HG03039 (cell line): Measurements from ENCODE around the gene SIM2.

Experiments used
- ATAC-seq: cut with Tn5 transposase; IDR thresholded peaks from one replicate; pipeline ENCODE4 v1.9.1; 2021; ENCODE audit warnings: mild to moderate bottlenecking, moderate library complexity; ENCODE audit not compliant: unreplicated experiment

The SIM2 gene

DNA sequence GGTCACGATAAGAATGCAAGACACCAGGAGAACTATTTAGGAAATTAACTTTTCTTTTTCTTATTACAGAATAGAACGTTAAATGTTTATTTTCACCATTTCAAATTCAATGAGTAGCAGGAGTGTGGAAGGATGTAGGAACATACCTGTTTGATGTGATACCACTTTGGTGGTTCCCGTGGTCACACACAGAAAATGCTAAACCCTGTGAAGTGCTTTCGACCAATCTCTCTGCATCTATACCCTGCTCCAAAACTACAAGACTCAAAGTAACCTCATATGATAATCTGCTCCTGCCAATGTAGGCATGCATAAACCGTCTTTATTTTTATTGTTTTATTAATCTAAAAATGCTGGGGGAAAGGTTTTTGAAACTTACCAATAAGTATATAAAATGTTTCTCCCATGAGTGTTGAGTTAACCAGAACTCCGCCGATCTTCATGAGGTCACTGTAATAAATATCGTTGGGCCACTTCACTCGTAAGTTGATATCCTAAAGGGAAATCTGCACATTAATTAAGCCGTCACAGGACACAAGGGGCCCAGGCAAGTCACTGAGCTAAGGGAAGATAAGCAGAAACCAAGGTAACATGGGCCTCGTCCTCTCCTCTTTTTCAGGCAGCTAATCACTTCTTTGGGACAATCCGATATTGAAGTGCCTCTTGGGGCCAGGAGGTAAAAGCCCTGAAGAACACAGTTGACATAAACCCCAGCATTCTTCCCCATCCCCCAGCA lies 60.6 kb downstream of the SIM2 start:
- no peak for ATAC-seq

DNA sequence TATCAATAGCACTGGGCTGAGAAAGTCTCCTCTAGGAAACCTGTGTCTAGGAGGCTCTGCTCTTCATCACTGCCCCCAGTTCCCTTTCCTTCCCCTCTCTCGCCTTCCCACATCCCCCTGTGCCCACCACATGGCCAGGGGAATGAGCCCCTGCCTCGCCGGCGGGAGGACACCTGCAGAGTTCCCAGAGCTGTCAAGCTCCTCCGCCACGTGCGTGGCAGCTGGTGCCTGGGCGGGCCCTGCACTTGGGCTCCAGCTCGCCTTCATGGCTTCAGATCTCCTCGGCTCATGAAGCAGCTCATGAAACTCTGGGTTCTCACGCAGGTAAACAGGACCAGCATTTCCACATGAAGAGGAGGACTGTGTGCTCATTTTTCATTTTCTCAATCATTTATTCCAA lies 62.8 kb downstream of the SIM2 start:
- ATAC-seq, result no peak

DNA sequence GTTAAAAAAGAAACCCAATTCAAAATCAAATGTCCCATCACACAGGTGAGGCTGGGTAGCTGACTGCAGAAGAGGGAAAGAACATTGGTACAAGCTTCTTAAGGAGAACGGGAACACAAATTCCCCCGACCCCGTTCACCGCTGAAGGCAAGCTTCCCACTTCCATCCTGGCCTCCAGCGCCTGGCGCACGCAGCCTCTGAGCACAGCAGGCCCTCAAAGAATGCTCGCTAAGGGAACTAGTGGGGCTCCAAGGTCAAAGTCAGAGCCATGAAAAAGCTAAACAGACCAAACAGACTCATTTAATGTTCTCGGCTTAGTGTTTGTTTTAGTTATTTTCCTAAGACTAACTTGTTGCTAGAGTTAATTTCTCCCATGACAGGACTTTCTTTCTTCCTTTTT lies 63.7 kb downstream of the SIM2 start:
- ATAC-seq, result no peak

DNA sequence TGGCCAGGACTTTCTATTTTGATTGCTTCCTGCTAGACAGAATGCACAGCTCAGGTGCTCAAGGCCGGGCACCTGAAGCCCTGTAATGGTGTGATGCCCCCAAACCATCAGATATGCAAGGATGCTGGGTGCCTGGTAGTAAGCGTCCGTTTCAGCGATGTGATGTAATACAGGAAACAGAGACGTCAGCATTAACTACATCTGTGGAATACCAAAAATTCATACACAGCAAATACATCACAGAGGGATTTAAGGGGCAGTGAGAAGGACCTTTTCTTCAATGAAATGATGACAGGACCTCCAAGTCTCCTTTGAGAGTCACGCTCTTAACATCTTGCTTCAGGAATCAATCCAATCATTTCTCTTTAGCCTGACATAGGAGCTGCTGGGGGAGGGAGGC lies 64.4 kb downstream of the SIM2 start:
- no peak for ATAC-seq

DNA sequence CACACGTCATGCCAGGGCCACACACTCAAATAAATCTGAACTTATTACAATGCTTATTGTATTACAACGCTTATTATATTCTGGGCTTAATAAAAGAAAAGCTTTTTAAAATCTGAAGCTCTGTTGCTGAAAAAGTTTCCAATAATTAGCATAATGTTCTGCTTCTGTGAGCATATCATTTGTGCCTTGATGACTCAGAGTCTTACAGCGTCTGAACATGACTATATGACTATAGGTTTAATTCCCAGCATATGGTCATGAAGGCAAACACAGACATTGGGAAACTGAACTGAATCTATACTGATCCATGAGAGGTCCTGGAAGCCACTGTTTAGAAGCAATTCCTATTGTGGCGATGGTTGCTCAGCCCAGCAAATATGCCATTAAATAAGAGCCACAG lies 66.3 kb downstream of the SIM2 start:
- no peak for ATAC-seq

DNA sequence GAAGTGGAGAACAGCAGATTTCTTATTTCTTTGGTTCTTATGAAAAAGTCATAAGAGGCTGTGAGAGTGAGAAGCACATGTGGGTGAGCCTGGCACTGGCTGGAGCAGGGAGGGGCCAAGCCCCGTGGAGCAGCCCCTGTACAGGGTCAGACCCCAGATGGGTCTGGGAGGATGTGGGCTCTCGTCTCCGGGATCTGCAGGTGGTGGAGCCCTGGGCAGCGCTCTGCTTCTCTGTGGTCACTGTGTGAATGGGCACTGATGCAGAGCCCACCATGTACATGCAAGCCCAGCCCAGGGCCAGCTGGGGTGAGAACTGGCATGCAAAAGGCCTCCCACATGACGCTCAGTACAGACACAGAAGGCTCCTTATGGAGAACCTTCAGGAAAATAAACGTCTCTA lies 67.6 kb downstream of the SIM2 start:
- no peak for ATAC-seq

- no peak for ATAC-seq
Measured at GRCh38 chr21:36767096-36767495, 68.2 kb downstream of the SIM2 start.

DNA sequence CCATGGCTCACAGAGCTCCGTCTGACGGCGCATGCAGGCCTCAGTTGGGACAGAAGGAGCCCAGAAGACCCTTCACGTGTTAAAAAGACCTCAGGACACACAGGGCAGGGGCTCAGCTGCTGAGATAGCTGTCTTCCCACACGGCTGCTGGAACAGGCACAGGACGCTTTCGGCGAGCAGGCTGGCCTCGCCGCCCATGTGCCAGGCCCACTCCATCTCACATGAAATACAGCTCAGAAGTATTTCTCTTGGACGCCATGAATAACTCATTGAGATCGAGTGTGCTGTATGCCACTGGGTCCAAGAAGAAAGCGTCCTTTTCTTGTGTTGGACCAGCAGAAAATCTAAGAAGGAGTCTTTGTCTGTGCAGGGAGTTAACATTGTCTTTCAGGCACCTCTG lies 69.6 kb downstream of the SIM2 start:
- no peak for ATAC-seq

- ATAC-seq, result no peak
Measured at GRCh38 chr21:36769051-36769839, 70.3 kb downstream of the SIM2 start.

DNA sequence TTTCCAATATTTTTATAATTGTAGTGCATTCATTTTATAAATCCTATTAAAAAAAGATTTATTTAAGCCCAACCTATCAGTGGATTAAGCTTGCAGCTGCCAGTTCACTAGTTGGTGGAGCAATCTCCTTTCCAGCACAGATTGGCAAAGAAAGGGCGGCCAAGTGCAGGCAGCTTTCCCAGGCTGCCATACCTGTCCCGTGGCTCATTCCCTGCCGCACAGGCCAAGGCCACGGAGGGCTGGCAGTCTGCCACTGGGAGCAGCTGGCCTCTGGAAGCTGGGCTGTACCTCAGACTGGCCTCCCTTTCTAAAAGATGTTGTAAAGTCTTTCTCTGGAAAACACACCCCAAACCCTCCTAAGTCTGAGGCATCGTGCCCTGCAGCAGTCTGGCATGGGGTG lies 74.2 kb downstream of the SIM2 start:
- ATAC-seq, result no peak

- no peak for ATAC-seq
Measured at GRCh38 chr21:36773995-36774394, 75.1 kb downstream of the SIM2 start.

DNA sequence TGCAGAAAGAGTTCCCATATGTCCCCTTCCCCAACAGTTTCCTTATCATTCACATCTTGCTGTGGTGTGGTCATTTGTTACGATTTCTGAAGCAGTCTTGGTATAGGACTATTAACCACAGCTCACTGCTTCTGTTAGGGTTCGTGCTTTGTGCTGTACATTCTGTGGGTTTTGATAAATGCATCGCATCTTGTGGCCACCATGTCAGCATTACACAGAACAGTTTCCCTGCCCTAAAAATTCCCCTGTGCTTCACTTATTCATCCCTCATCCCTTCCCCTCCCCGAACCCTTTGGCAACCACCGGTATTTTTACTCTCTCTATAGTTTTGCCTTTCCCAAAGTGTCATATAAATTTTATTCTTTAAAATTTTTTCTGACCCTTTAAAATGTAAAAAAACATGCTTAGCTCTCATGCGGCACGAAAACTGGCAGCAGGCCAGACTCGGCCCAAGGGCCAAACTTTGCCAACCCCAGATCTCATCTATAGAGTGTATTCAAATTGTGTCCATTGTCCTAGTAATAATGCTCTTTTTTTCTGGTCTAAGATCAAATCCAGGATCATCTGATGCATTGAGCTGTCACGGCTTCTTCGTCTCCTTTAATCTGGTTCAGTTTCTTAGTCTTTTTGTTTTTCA lies 78.2 kb downstream of the SIM2 start:
- ATAC-seq, result no peak

GRCh38 chr21:36780861-36781260 lies 81.9 kb downstream of the SIM2 start:
- no peak for ATAC-seq

GRCh38 chr21:36783612-36784374 lies 84.9 kb downstream of the SIM2 start:
- ATAC-seq, result no peak

DNA sequence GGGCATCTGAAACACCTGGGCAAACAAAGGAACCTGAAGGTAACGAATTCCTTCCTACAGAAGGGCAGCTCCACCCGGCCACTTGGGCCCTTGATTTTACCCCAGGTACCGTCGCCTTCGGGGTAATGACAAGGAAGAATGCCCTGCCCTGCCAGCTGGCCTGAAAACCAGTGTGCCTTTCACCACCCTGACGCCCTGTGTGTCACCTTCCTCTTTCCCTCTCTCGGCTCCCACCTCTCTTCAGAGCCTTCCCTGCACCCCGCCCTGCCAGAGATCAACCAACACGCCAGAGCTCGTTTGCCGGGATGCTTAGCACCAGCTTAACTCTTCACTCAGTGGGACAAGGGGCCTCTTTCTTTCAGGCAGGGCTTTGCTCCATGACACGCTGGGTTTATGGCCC lies 86.0 kb downstream of the SIM2 start:
- no peak for ATAC-seq

DNA sequence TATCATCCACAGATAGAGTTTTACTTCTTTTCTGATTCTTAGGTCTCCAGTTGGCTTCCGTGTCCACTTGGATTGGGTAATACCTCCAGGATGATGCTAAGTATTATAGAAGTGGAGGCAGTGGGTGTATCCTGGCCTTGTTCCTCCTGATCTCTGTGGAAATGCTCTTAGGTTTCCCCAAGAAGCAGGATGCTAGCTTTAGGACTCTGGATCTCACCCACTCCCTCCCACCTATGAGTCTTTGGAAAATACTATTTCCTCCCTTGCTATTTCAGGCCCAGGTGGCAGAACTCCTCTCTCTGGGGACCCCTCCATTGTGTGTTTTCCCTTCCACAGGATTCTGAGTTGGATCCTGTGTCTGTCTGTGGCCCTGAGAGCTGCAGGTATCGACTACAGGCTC lies 86.7 kb downstream of the SIM2 start:
- ATAC-seq, result no peak

- ATAC-seq, result no peak
Measured at GRCh38 chr21:36786186-36786585, 87.3 kb downstream of the SIM2 start.

DNA sequence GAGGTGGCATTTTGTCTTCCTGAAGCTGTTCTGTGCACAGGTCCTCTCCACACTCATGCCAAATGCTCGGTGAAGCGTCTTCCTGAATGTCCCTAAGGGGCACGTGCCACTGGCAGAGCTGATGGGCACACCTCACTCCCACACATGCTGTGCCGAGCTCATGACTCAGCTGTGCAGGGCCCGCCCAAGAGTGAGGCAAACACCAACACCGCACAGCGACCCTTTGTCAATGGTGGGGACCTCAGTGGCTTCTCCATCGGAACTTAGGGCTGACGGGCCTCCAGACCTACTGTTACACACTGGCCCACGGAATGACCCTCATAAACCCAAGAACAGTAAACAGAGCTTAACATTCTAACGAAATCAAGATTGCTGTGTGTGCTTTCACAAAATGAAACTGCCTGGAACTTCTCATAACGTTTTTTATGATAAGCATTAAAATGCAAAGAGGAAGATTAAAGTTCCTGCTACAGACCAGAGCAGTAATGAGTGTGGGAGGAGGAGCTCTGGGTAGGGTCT lies 89.3 kb downstream of the SIM2 start:
- no peak for ATAC-seq

DNA sequence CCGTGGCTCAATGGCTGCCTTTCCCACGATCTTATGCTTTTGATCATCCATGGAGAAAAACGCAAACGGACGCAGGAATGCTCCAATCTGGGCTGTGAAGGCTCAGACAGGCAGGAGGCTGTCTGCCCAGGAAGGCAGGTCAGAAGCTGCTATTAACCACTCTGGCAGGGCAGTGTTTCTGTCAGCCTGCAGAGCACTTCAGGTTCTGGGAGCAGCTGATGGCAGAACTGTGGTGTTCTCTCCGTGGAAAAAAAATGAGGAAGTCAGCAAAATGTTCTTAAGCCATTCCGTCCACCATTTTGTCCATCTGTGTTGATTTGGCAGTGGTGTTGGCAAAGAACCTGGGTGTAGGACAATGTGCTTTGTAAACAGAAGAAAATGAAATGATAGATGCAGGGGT lies 91.7 kb downstream of the SIM2 start:
- no peak for ATAC-seq

- ATAC-seq, result no peak
Measured at GRCh38 chr21:36791180-36791579, 92.3 kb downstream of the SIM2 start.
